T-helper 1 cell treated with Interleukin-12 subunit alpha and Interleukin-12 subunit beta and Interleukin-4 antibody, amounts not matched to agents 30 ng/mL and 1 ng/mL, for 36 hours (primary cell): Measurements from ENCODE around the gene BABAM2. TPM values are rescaled to one million over a fixed set of nuclear protein-coding genes. Genes with fewer than 3 reads are reported as not detected.

ENCODE experiments used
- intact Hi-C: fragments of 100-400 bp; cut with micrococcal nuclease; formaldehyde crosslinking; loops from one replicate; pipeline ENCODE4 v1.15.1; 2024
- total RNA-seq: library from RNA; stranded (reverse); gene quantifications from 2 replicates; pipeline ENCODE4 v1.2.3, GENCODE V29; 2022

Gene BABAM2
- total RNA-seq, 1 donor from 2014 or later: 40.8 TPM

GRCh38 chr2:28348921-28349320 lies 458.4 kb downstream of the BABAM2 start:
- intact Hi-C loops: loop anchor here (1.0 kb wide), 1 partner anchor 10 kb away; no protein-coding TSS in a partner anchor

GRCh38 chr2:28349546-28350165 lies 459.1 kb downstream of the BABAM2 start:
- intact Hi-C loops: no loop called here

DNA sequence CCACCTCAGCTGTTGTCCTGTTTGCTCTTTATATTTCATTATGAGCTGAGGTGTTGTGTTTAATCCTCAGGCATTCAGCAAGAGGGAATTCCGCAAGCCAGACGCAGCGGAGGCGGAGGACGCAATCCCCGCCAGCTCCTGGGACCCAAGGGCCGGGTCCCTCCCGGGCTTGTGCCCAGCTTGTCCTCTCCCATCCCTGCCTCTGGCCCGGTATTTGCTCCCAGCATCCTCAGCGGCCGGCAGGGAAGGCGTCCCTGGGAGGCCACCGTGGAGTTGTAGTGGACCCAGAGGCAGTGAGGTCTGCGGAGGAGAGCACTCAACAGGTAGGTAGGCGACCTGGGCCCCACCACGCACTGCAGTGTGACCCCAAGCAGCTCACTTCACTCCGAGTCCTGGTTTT lies 459.7 kb downstream of the BABAM2 start:
- intact Hi-C loops: no loop called here

- intact Hi-C loops: no loop called here
Measured at GRCh38 chr2:28350791-28351285, 460.3 kb downstream of the BABAM2 start.

DNA sequence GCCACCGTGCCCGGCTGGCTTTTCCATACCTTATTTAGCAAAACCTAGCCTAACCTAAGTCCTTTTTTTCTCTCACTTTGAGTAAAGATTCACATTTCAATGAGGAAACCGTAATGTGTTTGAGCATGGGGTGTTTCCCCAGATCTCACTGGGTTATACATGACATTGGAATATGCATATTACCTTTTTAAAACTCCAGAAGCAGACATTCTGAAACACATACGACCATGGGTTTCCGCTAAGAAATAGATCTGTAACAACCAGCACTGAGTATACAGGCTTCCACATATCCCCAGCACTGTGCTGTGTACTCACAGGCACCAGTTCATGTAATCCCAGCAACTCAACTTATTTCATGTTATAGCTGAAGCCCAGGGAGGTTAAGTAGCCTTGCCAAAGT lies 461.1 kb downstream of the BABAM2 start:
- intact Hi-C loops: no loop called here

GRCh38 chr2:28352104-28352503 lies 461.6 kb downstream of the BABAM2 start:
- intact Hi-C loops: no loop called here

DNA sequence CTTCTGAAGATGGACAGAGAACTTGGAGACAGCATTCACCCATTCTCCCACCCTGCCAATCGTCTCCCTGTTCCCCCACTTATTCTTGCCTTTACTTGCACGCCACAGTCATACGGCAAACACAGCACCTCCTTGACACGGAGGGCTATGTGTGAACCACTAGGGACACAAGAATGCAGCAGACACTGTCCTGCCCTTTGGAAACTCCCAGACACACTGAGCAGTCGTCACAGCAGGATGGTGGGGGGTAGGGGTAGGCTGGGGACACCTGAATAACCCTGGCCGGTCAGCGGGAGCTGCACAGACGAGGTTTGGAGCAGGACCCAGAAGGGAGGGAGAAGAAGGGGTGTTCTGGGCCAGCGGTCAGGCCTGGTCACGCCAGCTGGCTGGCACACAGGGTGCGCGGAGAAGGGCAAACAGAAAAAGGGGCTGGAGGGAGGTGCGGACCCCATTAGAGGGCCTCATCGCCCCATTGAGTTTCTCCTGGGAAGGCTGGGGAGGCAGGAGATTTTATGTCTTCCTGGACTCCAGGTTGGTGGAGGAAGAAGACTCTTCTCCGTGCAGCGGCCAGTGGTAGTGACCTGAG lies 462.2 kb downstream of the BABAM2 start:
- intact Hi-C loops: no loop called here

- intact Hi-C loops: no loop called here
Measured at GRCh38 chr2:28354920-28355520, 464.5 kb downstream of the BABAM2 start.

DNA sequence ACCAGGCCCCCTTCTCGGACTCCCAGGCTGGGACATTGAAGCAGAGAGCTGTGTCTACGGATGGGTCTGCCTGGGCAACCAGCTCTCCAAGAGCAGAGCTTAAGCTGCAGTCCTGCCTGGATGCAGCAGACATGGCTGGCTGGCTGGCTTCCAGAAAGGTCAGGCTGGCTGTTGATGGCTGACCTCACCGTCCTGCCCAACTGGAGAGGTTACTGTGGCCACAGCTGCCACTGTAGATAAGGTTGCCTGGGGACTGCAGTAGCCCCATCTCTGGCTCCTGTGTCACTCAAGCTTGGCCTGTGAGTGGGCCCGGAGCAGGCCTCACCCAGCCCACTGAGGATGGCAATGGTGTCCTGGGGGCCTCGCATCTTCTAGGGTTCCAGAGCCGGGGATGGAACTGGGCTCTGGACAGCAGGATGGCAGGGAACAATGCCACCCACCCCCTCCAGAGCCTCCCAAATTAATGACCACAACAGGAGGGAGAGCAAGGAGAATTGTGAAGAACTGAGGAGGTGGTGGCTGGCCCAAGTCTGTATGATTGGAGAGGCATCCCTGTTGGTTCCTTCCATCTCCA lies 465.1 kb downstream of the BABAM2 start:
- intact Hi-C loops: no loop called here

DNA sequence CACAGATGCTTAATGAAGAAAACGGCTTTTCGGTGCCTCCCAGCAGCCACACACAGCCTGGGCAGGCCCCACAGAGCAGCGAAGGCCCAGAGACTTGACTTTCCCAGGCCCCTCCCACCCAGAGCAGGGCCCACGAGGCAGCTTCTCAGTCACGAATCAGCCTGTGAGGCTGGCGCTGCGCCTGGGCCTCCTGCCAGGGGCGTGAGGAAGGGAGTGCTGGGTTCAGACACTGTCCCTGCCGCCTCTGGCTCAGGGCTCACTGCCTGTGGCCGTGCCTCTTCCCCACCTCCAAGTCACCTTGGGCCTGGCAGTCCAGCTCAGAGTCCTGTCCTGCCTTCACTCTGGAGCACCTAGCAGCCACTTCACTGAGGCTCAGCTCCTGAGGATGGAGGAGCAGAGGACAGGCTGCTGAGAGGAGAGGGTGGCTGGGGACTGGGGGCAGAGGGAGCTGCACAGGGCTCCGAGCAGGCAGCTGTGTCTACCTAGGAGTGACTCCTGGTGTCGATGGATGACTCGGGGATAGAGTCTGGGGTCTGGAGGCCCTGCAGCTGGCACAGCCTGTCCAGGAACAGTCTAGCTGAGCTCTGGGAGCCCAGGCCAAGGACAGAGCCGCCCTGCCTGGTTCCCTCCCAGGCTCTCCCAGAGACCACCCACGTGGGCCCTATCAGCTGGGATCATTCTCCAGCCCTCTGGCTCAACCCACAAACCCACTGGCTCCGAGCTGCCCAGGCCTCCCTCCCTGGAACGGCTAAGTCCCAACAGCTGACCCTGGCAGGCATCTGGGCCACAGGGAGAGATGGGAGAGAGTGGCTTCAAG lies 465.8 kb downstream of the BABAM2 start:
- intact Hi-C loops: no loop called here

- intact Hi-C loops: no loop called here
Measured at GRCh38 chr2:28357055-28357454, 466.5 kb downstream of the BABAM2 start.

DNA sequence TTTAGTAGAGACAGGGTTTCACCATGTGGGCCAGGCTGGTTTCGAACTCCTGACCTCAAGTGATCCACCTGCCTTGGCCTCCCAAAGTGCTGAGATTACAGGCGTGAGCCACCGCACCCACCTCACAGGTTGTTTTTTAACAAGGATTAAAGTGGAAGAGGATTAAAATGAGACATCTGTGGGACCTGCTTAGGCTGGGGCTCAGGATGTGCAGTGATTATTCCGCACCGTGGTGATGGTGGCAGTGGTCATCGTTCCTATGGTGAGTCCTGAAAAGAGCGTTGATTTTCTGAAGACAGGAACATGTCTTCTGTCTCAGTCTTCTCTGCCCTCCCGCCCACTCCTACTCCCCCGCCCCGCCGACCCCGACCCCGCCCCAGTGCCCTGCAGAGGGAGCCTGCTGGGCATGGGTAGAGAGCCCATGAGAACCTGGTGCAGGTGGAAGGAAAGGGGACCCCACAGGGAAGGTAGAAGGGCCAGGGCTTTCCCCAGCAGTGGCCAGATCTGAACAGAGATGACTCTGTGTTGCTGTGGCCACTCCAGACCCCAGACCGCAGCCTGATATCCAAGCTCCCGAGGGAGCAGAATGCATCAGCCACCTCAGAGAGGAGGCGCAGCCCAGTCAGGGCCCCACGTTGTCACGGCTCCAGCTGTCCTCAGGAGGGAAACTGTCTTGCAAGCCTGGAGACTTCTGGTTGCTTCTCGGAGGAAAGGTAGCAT lies 467.6 kb downstream of the BABAM2 start:
- intact Hi-C loops: loop anchor here (1.0 to 2.0 kb wide), 3 partner anchors 8 to 729 kb away; partner anchors contain the start of genes CCDC121 and GPN1

DNA sequence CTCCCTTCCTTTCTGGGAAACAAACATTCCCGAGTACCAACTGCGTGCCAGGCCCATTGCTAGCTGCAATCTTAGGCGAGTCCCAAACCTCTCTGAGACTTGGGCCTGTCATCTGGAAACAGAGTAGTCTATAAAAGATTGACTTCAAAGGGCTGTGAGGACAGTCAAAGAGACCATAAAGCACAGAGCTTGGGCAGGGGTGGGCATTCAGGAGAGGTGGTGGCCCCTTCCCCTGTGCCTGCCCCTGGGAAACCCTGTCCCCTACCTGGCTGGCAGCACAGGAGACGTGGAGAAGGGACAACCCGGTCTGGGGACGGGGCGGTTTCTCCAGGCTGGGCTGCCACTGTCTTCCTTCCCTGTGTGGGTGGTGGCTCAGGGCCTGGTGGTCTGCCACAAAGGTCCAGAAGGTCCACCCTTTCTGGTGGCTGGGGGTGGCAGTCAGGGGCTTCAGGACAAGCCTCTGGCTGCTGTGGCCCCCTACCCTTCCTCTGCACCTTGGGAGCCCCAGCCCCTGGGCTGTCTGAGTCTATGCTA lies 468.2 kb downstream of the BABAM2 start:
- intact Hi-C loops: loop anchor here (1.0 to 2.0 kb wide), 8 partner anchors 8 to 730 kb away; partner anchors contain the start of genes CCDC121, GPN1 and SPDYA

DNA sequence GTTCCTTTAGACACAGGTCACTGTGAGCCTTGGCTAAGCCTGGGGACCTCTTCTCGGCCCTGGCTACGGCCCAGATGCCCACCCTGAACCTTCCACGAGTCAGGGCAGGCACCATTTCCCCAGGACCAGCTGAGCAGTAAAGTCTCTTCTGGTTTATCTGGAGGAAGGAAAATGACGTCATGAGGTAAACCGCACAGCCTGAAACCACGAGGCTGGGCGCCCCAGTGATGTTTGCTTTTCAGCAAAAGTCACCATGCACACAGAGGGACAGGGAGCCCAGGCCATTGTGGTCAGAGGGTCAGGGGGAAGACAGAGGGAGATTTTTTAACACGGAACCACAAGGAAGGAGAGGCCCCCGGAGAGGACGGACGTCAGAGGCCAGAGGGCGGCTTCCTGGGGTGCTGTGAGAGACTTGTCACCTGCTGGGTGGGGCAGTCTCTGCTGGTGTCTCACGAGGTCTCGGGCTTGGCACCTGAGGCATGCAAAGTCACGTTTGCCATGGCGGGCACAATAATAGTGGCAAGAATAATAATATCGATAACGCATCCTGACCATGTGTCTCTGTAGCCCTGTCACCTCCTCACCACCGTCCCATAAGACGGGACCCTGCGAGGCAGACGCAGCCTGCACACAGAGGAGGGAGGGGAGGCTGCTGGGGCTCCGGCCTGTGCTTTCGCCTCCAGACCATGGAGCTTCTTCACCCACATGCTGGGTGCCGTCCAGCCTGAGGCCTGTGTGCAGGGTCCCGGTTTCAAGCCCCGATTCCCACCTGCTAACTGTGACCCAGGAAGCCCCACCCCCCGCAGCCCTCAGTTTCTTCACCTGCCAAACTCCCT lies 468.9 kb downstream of the BABAM2 start:
- intact Hi-C loops: loop anchor here (1.0 to 2.0 kb wide), 7 partner anchors 11 to 731 kb away; partner anchors contain the start of genes CCDC121, GPN1 and SPDYA

- intact Hi-C loops: no loop called here
Measured at GRCh38 chr2:28360058-28360717, 469.7 kb downstream of the BABAM2 start.

DNA sequence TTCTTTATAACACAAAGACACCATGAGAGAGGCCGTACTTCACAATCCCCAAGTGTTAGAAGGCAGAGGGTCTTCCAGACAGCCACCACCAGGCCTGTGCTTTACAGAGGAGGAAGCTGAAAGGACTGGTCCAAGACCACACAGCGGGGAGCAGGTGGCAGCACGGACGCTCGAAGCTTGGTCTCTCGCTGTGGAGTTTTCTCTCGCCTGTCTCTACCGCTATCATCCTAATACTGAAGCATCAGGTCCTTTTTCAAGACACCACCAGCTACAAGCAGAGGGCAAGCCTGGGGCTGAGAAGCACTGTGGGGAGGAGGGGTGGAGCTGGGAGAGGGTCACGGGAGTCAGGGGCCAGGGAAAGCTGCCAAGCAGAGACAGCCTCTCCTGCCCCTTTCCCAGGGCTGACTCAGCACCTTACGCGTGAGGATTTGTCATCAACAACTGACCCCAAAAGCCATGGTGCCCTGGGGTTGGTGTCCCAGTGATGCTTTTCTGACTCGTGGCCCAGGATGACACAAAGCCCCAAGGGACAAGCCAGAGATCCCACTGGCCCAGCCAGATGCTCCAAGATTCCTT lies 470.3 kb downstream of the BABAM2 start:
- intact Hi-C loops: no loop called here

GRCh38 chr2:28361991-28362710 lies 471.6 kb downstream of the BABAM2 start:
- intact Hi-C loops: no loop called here
